Measurements from ENCODE around the gene SLFN11.
"Not testable (repeated sequence)": the region's sequence is repeated elsewhere in the genome, so short reads cannot be mapped to it uniquely, and the experiment has no call there.

The SLFN11 gene

GRCh38 chr17:35352284-35352683 is 21.1 kb downstream of the SLFN11 start:
- no peak for DNase-seq (ENCODE audit: low spot score)

DNA sequence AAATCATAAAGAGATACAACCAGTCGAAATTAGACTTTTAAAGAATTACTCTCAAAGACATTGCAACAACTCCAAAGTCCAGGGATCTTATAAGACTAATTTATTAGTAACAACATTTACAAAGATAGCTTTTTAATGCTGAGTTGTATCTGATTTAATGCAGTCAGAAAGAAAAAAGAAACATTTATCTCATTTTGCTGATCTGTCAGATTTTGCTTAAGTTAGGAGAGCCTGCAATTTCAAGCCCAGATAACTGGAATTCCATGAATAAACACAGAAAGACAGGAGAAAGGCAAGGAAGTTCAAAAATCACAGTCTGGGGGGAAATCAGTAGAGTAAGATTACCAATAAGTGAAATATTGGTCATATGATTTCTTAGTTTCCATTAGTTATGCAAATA is 22.9 kb downstream of the SLFN11 start:
- DNase-seq (ENCODE audit: low spot score), result no peak

- no peak for DNase-seq (ENCODE audit: low spot score)
Measured at GRCh38 chr17:35345926-35346771, 27.3 kb downstream of the SLFN11 start.

DNA sequence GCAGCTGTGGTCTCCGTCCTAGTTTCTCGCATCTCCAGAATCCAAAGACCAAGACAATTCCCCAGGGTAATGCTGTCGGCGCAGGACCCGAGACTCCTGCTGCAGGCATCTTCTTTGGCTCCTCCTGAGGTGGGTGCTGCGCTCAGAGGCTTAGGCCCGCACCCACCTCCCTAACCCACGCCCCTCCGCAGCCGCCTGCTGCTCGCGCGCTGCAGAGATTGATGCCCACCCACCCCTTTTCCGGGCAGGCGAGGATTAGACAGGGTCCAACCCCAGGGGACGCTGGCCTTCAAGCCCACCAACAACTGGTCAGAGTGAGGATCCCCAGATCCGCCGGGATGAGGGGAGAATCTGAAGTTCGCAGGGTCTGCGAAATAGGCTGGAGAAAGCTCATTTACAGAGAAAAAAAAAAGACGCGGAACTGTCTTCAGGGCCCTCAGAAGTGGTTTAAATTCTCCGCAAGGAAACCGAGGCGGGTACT is 27.9 kb downstream of the SLFN11 start:
- no peak for DNase-seq (ENCODE audit: low spot score)

GRCh38 chr17:35344262-35344661 is 29.2 kb downstream of the SLFN11 start:
- DNase-seq (ENCODE audit: low spot score), result no peak

DNA sequence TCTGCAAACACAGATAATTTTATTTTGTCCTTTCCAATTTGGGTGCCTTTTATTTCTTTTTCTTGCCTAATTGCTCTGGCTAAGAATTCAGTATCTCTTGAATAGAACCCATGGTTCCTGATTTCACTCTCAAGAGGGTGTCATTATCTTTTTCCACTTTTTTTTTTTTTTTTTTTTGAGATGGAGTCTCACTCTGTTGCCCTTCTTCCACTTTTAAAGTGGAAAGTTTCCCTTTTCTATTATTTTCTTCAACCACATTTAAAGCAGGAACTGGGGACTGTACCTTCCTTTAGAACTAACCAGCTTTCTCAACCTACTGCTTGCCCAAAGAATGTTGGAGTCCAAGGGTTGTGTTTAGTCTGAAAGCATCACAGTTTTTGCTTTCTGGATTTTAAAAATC is 31.1 kb downstream of the SLFN11 start:
- no peak for DNase-seq (ENCODE audit: low spot score)

GRCh38 chr17:35341411-35341992 is 31.9 kb downstream of the SLFN11 start:
- DNase-seq (ENCODE audit: low spot score), result no peak

DNA sequence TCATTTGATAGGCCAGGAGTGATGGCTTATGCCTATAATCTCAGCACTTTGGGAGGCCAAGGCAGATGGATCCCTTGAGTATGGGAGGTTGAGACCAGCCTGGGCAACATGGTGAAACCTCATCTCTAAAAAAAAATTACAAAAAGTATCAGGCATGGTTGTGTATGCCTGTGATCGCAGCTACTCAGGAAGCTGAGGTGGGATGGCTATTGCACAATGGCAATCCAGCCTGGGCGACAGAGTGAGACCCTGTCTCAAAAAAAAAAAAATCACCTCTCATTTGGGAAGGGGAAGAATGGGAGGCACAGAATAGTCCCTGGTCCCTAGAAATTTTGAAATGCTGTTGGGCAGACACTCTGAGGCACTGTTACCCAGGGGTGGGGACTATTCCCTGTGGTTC is 35.2 kb downstream of the SLFN11 start:
- no peak for DNase-seq (ENCODE audit: low spot score)

DNA sequence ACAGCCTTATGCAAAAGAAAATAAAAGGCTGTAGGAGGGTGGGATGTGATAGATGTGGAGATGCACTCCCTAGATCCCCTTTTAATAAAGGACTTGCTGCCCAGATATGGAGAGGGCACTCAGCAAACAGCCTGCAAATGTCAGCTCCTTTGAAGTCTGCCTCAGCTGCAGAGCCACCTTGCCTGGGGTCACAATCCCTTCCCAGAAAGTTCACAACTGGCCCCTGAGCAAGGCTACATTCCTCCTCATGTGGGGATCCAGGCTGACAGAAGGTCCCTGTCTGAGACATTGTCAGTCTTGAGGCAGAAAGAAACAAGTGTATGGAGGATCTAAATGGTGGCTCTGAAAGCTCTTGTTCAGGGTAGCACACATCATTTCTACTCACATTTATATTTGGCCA is 36.1 kb downstream of the SLFN11 start:
- DNase-seq (ENCODE audit: low spot score), result no peak

GRCh38 chr17:35333578-35333977 is 39.8 kb downstream of the SLFN11 start:
- DNase-seq (ENCODE audit: low spot score), result not testable (repeated sequence)

GRCh38 chr17:35322749-35323148 is 50.7 kb downstream of the SLFN11 start:
- DNase-seq (ENCODE audit: low spot score), result no peak

DNA sequence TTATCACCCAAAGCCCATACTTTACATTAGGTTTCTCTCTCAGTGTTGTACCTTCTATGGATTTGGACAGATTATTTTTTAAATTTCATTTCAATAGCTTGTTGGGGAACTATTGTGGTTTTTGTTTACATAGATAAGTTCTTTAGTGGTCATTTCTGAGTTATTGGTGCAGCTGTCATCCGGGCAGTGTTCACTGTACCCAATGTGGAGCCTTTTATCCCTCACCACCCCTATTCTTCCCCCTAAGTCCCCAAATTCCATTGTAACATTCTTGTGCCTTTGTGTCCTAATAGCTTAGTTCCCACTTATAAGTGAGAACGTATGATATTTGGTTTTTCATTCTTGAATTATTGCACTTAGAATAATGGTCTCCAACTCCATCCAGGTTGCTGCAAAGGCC is 57.5 kb downstream of the SLFN11 start:
- DNase-seq (ENCODE audit: low spot score), result no peak

- DNase-seq (ENCODE audit: low spot score), result no peak
Measured at GRCh38 chr17:35315283-35315682, 58.1 kb downstream of the SLFN11 start.

GRCh38 chr17:35314415-35315216 is 58.8 kb downstream of the SLFN11 start:
- no peak for DNase-seq (ENCODE audit: low spot score)

DNA sequence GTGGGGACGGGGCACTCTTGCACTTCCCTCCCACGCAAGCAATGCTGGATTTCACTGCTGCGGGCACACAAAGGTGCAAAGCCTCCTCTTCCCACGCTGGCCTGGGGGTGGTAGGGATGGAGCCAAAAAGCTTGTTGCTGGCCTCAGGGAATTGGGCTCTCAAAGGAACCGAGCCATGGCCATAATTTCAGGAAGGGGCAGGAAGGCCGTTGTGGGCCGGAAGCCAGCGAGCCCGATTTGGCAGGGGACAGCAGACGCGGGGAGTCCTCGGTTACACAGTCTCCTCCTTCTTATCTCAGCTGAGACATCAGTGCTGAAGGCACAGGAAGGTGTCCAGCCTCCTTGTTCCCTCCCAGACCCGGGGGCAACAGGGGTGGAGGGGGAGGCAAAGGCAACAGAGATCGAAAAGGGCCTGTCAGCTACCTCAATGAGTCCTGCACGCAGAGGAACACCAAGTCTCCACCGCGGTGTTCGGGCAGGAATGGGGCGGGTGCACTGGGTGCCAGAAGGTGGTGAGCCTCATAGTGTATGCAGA is 59.5 kb downstream of the SLFN11 start:
- DNase-seq (ENCODE audit: low spot score), result no peak

DNA sequence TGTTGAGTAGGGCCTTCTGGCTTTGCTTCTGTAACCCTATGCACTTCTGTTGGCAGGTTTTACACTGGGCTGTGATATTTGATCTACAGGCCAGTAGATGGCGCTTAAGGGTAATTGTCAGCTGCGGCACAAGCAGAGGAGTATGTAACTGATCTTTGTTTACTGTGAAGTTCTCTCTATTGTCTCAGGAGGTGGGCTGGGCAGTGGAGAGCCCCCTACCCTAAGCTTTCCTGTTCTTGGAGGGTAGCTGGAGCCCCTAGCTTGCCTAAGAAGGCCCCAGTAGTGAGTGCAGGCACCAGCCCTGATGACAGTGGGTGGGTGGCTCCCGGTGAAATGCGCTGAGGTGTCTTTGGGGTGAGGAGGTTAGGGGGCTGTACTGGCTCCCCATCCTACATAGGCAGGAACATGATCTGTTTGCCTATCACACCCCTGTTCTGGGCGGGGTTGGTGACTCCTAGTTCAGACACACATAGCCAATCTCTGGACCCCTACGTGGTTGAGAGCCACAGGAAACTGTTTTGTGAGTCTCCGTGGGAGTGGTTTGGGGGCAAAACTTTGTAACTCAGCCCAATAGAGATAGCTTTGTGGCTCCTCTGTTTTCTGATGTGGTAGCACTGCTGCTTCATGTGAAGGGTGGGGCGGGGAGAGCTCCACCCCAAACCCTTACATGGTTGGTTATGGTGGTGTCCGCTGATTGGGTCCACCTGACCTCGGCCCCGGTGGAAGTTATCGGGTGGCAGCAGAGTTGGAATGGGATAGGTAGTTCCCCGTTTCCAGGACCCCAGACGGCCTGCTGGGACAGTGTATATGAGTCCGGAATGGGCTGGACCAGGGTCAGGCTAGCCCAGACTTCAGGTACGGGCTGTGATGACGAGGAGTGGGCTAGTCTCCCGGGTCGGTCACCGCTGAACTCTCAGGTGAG is 60.4 kb downstream of the SLFN11 start:
- DNase-seq (ENCODE audit: low spot score), result no peak

DNA sequence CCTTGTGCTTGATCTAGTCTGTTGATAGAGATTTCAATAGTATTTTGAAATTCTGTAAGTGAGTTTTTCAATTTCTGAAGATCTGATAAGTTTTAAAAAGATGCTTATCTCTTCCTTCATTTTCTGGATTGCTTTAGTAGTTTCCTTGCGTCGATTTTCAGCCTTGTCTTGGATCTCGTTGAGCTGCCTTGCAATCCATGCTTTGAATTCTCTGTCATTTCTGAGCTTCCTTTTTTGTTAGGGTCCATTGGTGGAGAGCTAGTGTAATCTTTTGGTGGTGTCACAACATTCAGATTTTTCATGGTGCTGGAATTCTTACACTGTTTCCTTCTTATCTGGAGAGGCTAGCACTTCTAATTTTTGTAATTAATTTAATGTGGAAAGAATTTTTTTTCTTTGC is 61.1 kb downstream of the SLFN11 start:
- no peak for DNase-seq (ENCODE audit: low spot score)

DNA sequence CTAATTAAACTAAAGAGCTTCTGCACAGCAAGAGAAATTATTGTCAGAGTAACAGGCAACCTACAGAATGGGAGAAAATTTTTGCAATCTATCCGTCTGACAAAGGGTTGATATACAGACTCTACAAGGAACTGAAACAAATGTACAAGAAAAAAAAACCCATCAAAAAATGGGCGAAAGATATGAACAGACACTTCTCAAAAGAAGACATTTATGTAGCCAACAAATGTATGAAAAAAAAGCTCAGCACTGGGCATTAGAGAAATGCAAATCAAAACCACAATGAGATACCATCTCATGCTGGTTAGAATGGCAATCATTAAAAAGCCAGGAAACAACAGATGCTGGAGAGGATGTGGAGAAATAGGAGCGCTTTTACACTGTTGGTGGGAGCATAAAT is 64.1 kb downstream of the SLFN11 start:
- DNase-seq (ENCODE audit: low spot score), result not testable (repeated sequence)

All from left forelimb (tissue), 1 donor.